CD4-positive, alpha-beta T cell treated with Interleukin-1 beta for 1 hour (primary cell): Measurements from ENCODE around the gene VRK2.
"Not testable (repeated sequence)": the region's sequence is repeated elsewhere in the genome, so short reads cannot be mapped to it uniquely, and the experiment has no call there.

Experiments used
- DNase-seq, 2 donors: peaks; one replicate each; pipeline ENCODE4 v3.0.0-alpha.2; 2020 to 2022

Gene VRK2

DNA sequence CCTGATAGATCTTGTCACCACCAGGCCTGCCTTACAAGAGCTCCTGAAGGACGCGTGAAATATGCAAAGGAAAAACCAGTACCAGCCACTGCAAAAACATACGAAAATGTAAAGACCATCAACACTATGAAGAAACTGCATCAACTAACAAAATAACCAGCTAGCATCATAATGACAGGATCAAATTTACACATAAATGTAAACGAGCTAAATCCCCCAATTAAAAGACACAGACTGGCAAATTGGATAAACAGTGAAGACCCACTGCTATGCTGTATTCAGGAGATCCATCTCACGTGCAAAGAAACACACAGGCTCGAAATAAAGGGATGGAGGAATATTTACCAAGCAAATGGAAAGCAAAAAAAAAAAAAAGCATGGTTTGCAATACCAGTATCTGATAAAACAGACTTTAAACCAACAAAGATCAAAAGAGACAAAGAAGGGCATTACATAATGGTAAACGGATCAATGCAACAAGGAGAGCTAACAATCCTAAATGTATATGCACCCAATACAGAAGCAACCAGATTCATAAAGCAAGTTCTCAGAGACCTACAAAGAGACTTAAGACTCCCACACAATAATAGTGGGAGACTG lies 123.8 kb downstream of the VRK2 start:
- not testable (repeated sequence) for DNase-seq

DNA sequence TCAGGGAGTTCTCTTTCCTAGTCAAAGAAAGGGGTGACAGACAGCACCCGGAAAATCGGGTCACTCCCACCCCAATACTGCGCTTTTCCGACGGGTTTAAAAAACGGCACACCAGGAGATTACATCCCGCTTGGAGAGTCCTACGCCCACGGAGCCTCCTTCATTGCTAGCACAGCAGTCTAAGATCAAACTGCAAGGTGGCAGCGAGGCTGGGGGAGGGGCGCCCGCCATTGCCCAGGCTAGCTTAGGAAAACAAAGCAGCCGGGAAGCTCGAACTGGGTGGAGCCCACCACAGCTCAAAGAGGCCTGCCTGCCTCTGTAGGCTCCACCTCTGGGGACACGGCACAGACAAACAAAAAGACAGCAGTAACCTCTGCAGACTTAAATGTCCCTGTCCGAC lies 125.2 kb downstream of the VRK2 start:
- DNase-seq, result not testable (repeated sequence)

DNA sequence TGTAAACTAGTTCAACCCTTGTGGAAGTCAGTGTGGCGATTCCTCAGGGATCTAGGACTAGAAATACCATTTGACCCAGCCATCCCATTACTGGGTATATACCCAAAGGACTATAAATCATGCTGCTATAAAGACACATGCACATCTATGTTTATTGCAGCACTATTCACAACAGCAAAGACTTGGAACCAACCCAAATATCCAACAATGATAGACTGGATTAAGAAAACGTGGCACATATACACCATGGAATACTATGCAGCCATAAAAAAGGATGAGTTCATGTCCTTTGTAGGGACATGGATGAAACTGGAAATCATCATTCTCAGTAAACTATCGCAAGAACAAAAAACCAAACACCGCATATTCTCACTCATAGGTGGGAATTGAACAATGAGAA lies 130.6 kb downstream of the VRK2 start:
- DNase-seq, result not testable (repeated sequence)

DNA sequence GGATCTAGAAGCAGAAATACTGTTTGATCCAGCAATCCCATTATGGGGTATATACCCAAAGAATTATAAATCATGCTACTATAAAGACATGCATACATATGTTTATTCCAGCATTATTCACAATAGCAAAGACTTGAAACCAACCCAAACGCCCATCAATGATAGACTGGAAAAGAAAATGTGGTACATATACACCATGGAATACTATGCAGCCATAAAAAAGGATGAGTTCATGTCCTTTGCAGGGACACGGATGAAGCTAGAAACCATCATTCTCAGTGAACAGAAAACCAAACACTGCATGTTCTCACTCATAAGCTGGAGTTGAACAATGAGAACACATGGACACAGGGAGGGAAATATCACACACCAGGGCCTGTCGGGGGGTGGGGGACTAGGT lies 133.6 kb downstream of the VRK2 start:
- DNase-seq, result not testable (repeated sequence)

DNA sequence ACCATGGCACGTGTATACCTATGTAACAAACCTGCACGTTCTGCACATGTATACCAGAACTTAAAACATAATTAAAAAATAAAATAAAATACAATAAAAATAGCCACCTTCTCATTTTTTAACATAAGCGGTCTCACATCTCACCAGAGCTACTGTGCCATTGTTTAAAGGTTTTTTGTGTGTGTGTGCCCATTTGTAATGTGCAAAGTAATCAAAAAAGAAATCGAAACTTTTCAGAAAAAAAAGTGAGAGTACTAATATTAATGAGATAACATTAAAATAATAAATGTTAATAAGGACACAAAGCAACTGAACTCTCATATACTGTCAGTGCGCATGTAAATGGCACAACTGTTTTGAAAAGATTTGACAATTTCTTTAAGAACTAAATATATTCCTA lies 134.0 kb downstream of the VRK2 start:
- DNase-seq, result no peak

DNA sequence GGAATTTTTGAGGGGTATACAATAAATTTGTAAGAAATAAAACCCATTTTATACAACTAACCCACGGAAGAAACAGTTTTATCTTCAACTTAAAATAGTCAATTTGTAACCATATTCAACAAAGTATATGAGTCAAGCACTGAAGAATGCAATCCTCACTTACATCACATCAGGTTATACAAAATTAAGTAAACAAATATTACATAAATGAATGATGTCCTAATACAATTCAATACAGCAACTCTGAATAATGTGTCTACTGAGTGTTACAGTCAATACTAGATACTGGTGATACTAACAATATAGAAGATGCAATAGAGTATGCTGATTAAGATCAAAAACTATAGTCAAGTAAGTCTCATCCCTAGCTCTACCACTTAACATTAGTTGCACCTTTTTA lies 135.9 kb downstream of the VRK2 start:
- no peak for DNase-seq

DNA sequence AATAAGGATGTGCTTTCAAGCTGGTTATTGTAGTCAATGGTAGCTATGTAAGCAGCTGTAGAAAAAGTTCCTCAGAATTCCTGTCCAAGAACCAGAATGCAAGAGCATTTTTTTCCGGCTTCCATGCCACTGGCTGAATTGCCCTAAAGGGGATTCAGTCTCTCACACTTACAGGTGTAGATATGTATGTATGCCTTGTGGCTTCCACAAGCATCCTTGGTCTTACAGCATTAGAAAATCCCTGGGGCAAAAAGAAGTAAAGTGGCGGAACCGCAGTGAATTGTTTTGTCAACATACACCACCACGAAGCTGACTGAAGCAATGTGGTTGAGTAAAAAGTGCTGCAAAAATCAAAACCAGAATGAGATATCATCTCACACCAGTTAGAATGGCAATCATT lies 139.9 kb downstream of the VRK2 start:
- no peak for DNase-seq

DNA sequence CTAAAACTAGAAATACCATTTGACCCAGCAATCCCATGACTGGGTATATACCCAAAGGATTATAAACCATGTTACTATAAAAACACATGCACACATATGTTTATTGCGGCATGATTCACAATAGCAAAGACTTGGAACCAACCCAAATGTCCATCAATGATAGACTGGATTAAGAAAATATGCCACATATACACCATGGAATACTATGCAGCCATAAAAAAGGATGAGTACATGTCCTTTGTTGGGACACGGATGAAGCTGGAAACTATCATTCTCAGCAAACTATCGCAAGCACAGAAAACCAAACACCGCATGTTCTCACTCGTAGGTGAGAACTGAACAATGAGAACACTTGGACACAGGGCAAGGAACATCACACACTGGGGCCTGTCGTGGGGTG lies 140.4 kb downstream of the VRK2 start:
- not testable (repeated sequence) for DNase-seq

DNA sequence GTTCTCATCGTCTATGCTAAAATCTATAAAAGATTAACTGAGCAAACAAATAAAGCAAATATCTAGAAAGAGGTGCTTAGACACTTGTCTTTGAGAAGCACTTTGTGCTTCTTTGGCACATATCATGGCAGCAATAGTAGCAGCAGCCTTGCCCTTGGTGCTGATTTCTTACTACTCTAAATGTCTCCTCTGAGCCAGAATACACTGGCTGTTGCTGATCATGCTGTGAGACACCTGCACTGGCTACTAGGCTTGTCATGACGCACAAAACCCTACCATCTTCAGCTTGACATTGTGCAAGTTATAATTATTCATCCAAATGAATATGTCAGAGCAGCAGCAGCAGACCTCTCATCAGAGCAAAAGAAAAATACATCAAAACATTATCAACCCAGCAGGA lies 147.9 kb downstream of the VRK2 start:
- DNase-seq, result no peak

DNA sequence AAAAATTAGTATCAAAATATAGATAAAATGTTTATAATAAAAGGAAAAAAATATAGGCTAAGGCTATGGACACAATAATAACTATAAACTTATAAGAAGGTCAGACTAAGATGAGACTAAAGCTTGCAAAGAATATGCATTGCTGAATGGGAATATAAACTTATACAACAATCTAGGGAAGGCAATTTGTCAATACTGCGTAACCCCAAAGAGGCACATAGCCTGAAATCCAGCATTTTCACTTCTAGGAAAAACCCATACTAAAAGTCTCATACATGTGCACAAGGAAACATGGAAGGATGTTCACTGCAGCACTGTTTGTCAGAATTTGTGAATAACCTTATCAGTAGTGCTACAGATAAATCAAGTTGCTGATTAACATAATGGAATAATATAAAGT lies 149.1 kb downstream of the VRK2 start:
- DNase-seq, result no peak

DNA sequence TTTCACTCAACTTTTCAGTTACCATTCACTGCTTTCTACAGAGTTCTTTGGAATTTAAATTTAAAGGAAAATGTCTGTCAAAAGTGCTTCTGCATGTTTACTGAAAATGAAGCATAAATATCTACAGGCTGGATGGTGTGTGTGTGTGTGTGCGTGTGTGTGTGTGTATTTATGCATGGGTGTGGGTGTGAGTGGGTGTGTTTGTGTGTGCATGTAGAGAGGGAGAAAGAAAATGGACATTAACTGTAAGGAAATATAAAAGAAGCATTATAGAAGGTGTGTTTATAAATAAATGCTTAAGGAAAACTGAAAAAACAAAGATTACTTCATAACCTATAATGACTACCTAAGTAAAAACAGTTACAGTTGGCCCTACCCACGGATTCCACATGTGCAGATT lies 151.3 kb downstream of the VRK2 start:
- no peak for DNase-seq

DNA sequence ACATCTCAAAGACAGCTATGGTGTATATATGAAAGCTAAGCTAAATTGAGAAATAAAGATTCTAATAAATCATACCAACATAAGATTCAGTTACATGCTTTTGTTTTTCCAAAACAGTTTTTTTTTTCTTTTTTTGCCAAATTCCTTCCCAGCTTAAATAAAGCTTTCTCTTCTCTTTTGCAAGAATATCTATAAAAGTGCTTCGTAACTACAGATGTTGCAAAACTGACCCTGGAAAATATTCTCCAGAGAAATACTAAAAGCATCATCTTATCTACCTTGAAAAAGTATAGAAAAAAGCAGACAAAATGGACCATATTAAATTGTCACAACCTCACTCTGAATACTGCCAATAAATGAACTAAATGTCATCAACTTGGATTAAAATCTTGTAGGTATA lies 155.8 kb downstream of the VRK2 start:
- DNase-seq, result no peak

DNA sequence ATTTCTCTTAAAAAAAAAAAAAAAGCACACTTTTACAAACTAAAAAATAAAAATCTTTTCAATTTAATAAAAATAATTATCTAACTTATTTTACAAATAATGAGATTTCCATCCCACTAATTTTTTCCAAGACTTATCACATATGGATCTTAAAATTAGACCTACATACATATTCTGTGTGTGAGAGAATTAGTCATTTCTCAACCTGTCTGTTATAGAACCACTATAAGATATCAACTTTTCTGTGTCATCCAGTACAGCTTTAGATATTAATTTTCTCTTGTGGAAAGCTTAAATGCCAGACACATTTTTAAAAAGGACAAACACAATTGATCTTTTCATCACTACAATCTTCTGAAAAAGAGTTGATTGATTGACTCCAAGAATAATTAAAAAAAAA lies 156.4 kb downstream of the VRK2 start:
- no peak for DNase-seq

DNA sequence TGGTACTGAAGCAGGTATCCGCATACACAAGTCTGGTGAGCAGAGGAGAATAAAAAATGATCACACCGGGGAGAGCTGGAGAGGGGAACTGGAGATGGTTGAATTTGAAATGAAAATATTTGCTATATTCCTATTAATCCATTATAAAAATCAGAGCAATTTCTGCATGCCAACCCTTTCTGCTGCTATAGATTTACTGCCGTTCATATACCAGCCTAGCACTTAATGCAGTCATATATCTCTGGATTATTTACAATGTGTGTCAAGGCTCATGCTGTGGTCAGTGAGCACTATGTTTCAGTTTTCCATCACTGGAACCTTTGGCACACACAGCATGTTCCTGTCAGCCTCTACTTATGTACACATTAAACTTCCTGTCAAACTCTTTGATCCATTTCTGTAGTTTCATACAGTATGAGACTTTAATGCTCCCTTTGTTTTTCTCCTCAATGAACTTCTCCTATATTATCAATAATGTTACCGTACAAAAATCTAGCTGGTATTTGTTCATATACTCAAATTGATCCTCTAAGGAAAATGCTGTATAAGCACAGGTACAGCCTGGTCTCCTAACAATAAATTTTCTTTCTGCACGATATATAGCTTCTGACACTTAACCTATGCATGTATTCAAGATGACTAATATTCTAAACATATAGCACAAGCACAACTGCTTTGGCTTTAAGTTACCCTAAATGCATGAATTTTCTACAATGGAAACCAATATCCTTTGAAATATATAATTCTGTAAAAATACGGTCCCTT lies 157.8 kb downstream of the VRK2 start:
- no peak for DNase-seq

DNA sequence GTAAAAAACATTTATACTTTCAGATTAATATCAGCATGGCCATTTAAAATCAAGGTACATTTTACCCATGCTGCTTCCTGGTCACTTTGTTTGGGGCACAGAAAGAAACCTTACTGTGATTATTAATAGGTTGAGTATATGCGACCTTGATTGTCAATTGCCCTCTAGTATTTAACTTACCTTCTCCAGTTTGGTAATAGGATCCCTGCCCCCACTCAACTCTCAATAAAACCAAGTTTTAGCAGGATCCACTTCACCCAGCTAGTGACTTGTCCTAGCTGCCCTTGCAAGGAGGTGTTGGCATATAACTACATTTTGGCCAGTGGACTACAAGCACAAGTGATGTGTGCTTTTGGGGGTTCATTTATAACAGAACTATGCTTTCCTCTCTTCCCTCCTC lies 160.2 kb downstream of the VRK2 start:
- no peak for DNase-seq

DNA sequence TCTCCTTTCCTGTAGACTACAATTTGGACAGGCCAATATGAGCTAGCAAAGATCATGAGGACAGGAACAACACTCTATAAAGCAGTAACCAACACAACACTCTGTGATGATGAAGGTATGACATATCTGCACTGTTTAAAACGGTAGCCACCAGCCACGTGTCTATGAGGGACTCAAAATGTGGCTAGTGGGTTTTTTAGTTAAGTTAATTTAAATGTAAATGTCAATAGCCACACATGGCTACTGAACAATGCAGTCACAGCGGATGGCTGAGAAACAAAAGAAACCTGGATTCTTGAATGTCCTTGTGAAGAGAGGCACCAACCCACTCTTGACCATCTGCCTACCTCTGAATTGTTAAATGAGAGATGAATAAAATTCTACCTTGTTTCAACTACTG lies 160.6 kb downstream of the VRK2 start:
- DNase-seq, result no peak
